ENCODE data around the gene TPK1.

GRCh38 chr7:144747936-144748335, 87.9 kb downstream of the TPK1 start:
- TF ChIP-seq POLR2A (IDR thresholded peaks at IDR 0.05) (no peak), CTCF (IDR thresholded peaks at IDR 0.05) (no peak), POLR2AphosphoS5 (IDR thresholded peaks at IDR 0.05; ENCODE audit: insufficient read depth in 1 of 2, low read depth in 1 of 2) (no peak)

Data from vagina (tissue), 2 donors.